Measurements from ENCODE around the gene DMPK. TPM values are rescaled to one million over a fixed set of nuclear protein-coding genes. Genes with fewer than 3 reads are reported as not detected.

Gene DMPK
- total RNA-seq, 2 experiments from 2014 or later: 26.7 to 31.0 TPM

GRCh38 chr19:45791744-45792469 lies 9.6 kb upstream of the DMPK start:
- peaks cover 38% of the 10 kb centered on the region for H3K27me3 Mint-ChIP-seq

GRCh38 chr19:45790942-45791341 lies 8.7 kb upstream of the DMPK start:
- Mint-ChIP-seq H3K36me3 (peaks cover 33% of the 10 kb centered on the region), H3K4me3 (peak overlapping the region; percentile 82), H3K4me1 (peaks cover 26% of the 10 kb centered on the region), H3K9me3 (ENCODE audit: low read depth) (no peaks in the 10 kb centered on the region), H3K27me3 (peaks cover 36% of the 10 kb centered on the region), H3K27ac (peak overlapping the region; percentile 50)
- ATAC-seq (no peak), DNase-seq (peak; percentile 76)
- CTCF ChIA-PET: interaction anchor here (0.9 to 20.8 kb wide), 5 partner anchors 8 to 913 kb away, joined by 3 to 338 read pairs (median 10); partner anchors contain the start of genes DMPK and SIX5

More at GRCh38 chr19:45791744-45792469, 9.6 kb upstream of the DMPK start:
- Mint-ChIP-seq H3K36me3 (peaks cover 28% of the 10 kb centered on the region), H3K27ac (peak overlapping the region; percentile 79), H3K4me3 (peak overlapping the region; percentile 82), H3K4me1 (peaks cover 26% of the 10 kb centered on the region), H3K9me3 (ENCODE audit: low read depth) (no peaks in the 10 kb centered on the region)
- CTCF ChIA-PET: interaction anchor here (0.5 to 20.8 kb wide), 9 partner anchors 8 to 125 kb away, joined by 3 to 338 read pairs (median 4); partner anchors contain the start of genes DMPK and SIX5
- DNase-seq: peak; percentile 56
- no peak for ATAC-seq

GRCh38 chr19:45789035-45789786 lies 6.9 kb upstream of the DMPK start:
- no peak for DNase-seq
- Mint-ChIP-seq H3K9me3 (ENCODE audit: low read depth) (no peaks in the 10 kb centered on the region), H3K27ac (no peak overlapping the region), H3K27me3 (peaks cover 21% of the 10 kb centered on the region), H3K4me1 (peaks cover 26% of the 10 kb centered on the region), H3K4me3 (no peak overlapping the region), H3K36me3 (peaks cover 33% of the 10 kb centered on the region)
- no peak for ATAC-seq
- CTCF ChIA-PET: interaction anchor here (1.0 to 20.8 kb wide), 4 partner anchors 10 to 28 kb away, joined by 4 to 338 read pairs (median 17); partner anchors contain the start of gene SIX5

- no peak overlapping the region for H3K4me3 Mint-ChIP-seq
- H3K27ac Mint-ChIP-seq: no peak overlapping the region
- no peaks in the 10 kb centered on the region for H3K9me3 Mint-ChIP-seq (ENCODE audit: low read depth)
- H3K36me3 Mint-ChIP-seq: peaks cover 33% of the 10 kb centered on the region
- no peak for ATAC-seq
- CTCF ChIA-PET: no interaction called here
- H3K27me3 Mint-ChIP-seq: peaks cover 9% of the 10 kb centered on the region
- peaks cover 9% of the 10 kb centered on the region for H3K4me1 Mint-ChIP-seq
- no peak for DNase-seq
Observed at GRCh38 chr19:45786533-45786894, 4.2 kb upstream of the DMPK start.

GRCh38 chr19:45785781-45786532 lies 3.7 kb upstream of the DMPK start:
- H3K9me3 Mint-ChIP-seq (ENCODE audit: low read depth): no peaks in the 10 kb centered on the region
- peaks cover 4% of the 10 kb centered on the region for H3K4me1 Mint-ChIP-seq
- no peak for ATAC-seq
- DNase-seq: no peak
- no peak overlapping the region for H3K4me3 Mint-ChIP-seq
- CTCF ChIA-PET: interaction anchor here (8.5 kb wide), 1 partner anchor 17 kb away, joined by 94 read pairs; the partner anchor contains the start of gene SIX5
- H3K27ac Mint-ChIP-seq: no peak overlapping the region
- H3K27me3 Mint-ChIP-seq: peaks cover 11% of the 10 kb centered on the region
- H3K36me3 Mint-ChIP-seq: peaks cover 32% of the 10 kb centered on the region

- CTCF ChIA-PET: interaction anchor here (1.4 to 8.5 kb wide), 2 partner anchors 16 to 32 kb away, joined by 4 to 94 read pairs; partner anchors contain the start of gene SIX5
- H3K36me3 Mint-ChIP-seq: peaks cover 29% of the 10 kb centered on the region
- no peaks in the 10 kb centered on the region for H3K9me3 Mint-ChIP-seq (ENCODE audit: low read depth)
- H3K4me3 Mint-ChIP-seq: no peak overlapping the region
- H3K27ac Mint-ChIP-seq: no peak overlapping the region
- DNase-seq (no peak), ATAC-seq (no peak)
- H3K4me1 Mint-ChIP-seq: no peaks in the 10 kb centered on the region
- H3K27me3 Mint-ChIP-seq: peaks cover 15% of the 10 kb centered on the region
Observed at GRCh38 chr19:45785097-45785496, 2.8 kb upstream of the DMPK start.

GRCh38 chr19:45784096-45784495 lies 1.8 kb upstream of the DMPK start:
- no peak overlapping the region for H3K27ac Mint-ChIP-seq
- H3K36me3 Mint-ChIP-seq: peaks cover 24% of the 10 kb centered on the region
- ATAC-seq: no peak
- DNase-seq: no peak
- no peaks in the 10 kb centered on the region for H3K9me3 Mint-ChIP-seq (ENCODE audit: low read depth)
- H3K27me3 Mint-ChIP-seq: peaks cover 18% of the 10 kb centered on the region
- no peak overlapping the region for H3K4me3 Mint-ChIP-seq
- H3K4me1 Mint-ChIP-seq: peaks cover 4% of the 10 kb centered on the region
- CTCF ChIA-PET: interaction anchor here (1.1 to 8.5 kb wide), 3 partner anchors 15 to 33 kb away, joined by 4 to 94 read pairs (median 4); partner anchors contain the start of gene SIX5

GRCh38 chr19:45782820-45783785 lies 813 bp upstream of the DMPK start:
- no peak overlapping the region for H3K4me3 Mint-ChIP-seq
- no peaks in the 10 kb centered on the region for H3K9me3 Mint-ChIP-seq (ENCODE audit: low read depth)
- H3K36me3 Mint-ChIP-seq: peaks cover 14% of the 10 kb centered on the region
- CTCF ChIA-PET: interaction anchor here (0.7 to 8.5 kb wide), 7 partner anchors 8 to 225 kb away, joined by 3 to 94 read pairs (median 3); partner anchors contain the start of gene SIX5
- peaks cover 10% of the 10 kb centered on the region for H3K27me3 Mint-ChIP-seq
- no peak overlapping the region for H3K27ac Mint-ChIP-seq
- DNase-seq: no peak
- no peak for ATAC-seq
- peaks cover 13% of the 10 kb centered on the region for H3K4me1 Mint-ChIP-seq

GRCh38 chr19:45781214-45782161 lies 802 bp downstream of the DMPK start:
- CTCF ChIA-PET: interaction anchor here (1.2 to 8.5 kb wide), 4 partner anchors 10 to 36 kb away, joined by 3 to 94 read pairs (median 6); partner anchors contain the start of gene SIX5
- H3K27me3 Mint-ChIP-seq: peaks cover 10% of the 10 kb centered on the region
- no peak for ATAC-seq

GRCh38 chr19:45780448-45781213 lies 1.7 kb downstream of the DMPK start:
- H3K27me3 Mint-ChIP-seq: peaks cover 10% of the 10 kb centered on the region
- DNase-seq (no peak), ATAC-seq (no peak)
- H3K27ac Mint-ChIP-seq: no peak overlapping the region
- H3K4me1 Mint-ChIP-seq: peaks cover 13% of the 10 kb centered on the region
- no peaks in the 10 kb centered on the region for H3K9me3 Mint-ChIP-seq (ENCODE audit: low read depth)
- H3K36me3 Mint-ChIP-seq: peaks cover 2% of the 10 kb centered on the region
- CTCF ChIA-PET: interaction anchor here (1.2 to 8.5 kb wide), 5 partner anchors 11 to 100 kb away, joined by 3 to 94 read pairs (median 5); partner anchors contain the start of gene SIX5
- H3K4me3 Mint-ChIP-seq: no peak overlapping the region

More at GRCh38 chr19:45781214-45782161, 802 bp downstream of the DMPK start:
- DNase-seq: no peak
- Mint-ChIP-seq H3K4me3 (no peak overlapping the region), H3K27ac (no peak overlapping the region), H3K36me3 (peaks cover 6% of the 10 kb centered on the region), H3K4me1 (peaks cover 13% of the 10 kb centered on the region), H3K9me3 (ENCODE audit: low read depth) (no peaks in the 10 kb centered on the region)

GRCh38 chr19:45780146-45780447 lies 2.2 kb downstream of the DMPK start:
- CTCF ChIA-PET: interaction anchor here (1.3 to 8.5 kb wide), 6 partner anchors 9 to 101 kb away, joined by 3 to 94 read pairs (median 8); partner anchors contain the start of gene SIX5

More at GRCh38 chr19:45780146-45780447, 2.2 kb downstream of the DMPK start:
- ATAC-seq (no peak), DNase-seq (no peak)
- H3K27me3 Mint-ChIP-seq: peaks cover 10% of the 10 kb centered on the region
- H3K27ac Mint-ChIP-seq: no peak overlapping the region
- H3K4me1 Mint-ChIP-seq: peaks cover 13% of the 10 kb centered on the region
- no peak overlapping the region for H3K4me3 Mint-ChIP-seq
- H3K36me3 Mint-ChIP-seq: peaks cover 2% of the 10 kb centered on the region
- no peaks in the 10 kb centered on the region for H3K9me3 Mint-ChIP-seq (ENCODE audit: low read depth)

Measured in activated CD8-positive, alpha-beta memory T cell treated with anti-CD3 and anti-CD28 coated beads, Interleukin-2, amount 10 ng/mL, durations not matched to agents 7 days and 5 days (primary cell).